Lower leg skin (tissue), 4 donors: ENCODE measurements around the gene GTF2IRD1. TPM values are rescaled to one million over a fixed set of nuclear protein-coding genes. Genes with fewer than 3 reads are reported as not detected.

Experiments used
- DNase-seq, 2 donors: peaks; one replicate each; pipeline ENCODE4 v3.0.0-alpha.2; 2019; ENCODE audit warnings: low spot score in 2 of 2
- H3K4me3 ChIP-seq: fragments of 200-600 bp; sonication (generic); 2 replicates; pipeline ENCODE4 v1.5.1; 2017; ENCODE audit warnings: mild to moderate bottlenecking, low read depth; ENCODE audit not compliant: poor library complexity, severe bottlenecking
- POLR2A ChIP-seq, 2 donors: fragments of 450-650 bp; IDR thresholded peaks; one replicate each; pipeline ENCODE4 v1.6.1; 2016 to 2017; ENCODE audit warnings: antibody characterized with exemption in 2 of 2, mild to moderate bottlenecking in 1 of 2, moderate library complexity in 1 of 2
- WGBS, 2 donors: methylation state at CpG; one replicate each; pipeline ENCODE4 v1.1.5; 2018; 5-methylcytosine and 5-hydroxymethylcytosine counted together
- intact Hi-C: fragments of 100-400 bp; cut with DNase I; formaldehyde crosslinking; loops from one replicate; pipeline ENCODE4 v1.15.0; 2023; ENCODE audit warnings: low total_unique reads
- total RNA-seq, 4 donors: library from RNA; depleted of rRNA; stranded (reverse); fragments of >200 nt; gene quantifications; one replicate each; pipeline ENCODE4 v1.1.0, GENCODE V29; 2016
- TF ChIP-seq, protein P1 (sequence below), 3 donors: fragments of 450-650 bp; IDR thresholded peaks; one replicate each; pipeline ENCODE4 v1.5.1; 2016; ENCODE audit warnings: antibody characterized with exemption in 3 of 3, mild to moderate bottlenecking in 3 of 3, moderate library complexity in 2 of 3

GTF2IRD1 gene
- total RNA-seq, 4 donors from 2014 or later = 28.5 to 49.9 (median 43.2) TPM

- TF ChIP-seq POLR2A (IDR thresholded peaks at IDR 0.05) = no peak
- TF ChIP-seq, protein P1, sequence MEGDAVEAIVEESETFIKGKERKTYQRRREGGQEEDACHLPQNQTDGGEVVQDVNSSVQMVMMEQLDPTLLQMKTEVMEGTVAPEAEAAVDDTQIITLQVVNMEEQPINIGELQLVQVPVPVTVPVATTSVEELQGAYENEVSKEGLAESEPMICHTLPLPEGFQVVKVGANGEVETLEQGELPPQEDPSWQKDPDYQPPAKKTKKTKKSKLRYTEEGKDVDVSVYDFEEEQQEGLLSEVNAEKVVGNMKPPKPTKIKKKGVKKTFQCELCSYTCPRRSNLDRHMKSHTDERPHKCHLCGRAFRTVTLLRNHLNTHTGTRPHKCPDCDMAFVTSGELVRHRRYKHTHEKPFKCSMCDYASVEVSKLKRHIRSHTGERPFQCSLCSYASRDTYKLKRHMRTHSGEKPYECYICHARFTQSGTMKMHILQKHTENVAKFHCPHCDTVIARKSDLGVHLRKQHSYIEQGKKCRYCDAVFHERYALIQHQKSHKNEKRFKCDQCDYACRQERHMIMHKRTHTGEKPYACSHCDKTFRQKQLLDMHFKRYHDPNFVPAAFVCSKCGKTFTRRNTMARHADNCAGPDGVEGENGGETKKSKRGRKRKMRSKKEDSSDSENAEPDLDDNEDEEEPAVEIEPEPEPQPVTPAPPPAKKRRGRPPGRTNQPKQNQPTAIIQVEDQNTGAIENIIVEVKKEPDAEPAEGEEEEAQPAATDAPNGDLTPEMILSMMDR (IDR thresholded peaks at IDR 0.05) = no peak
- no peak for DNase-seq
- intact Hi-C loops = no loop called here
- no peak overlapping the region for H3K4me3 ChIP-seq
- 87% methylated on average over 15 of the region's 15 CpGs for WGBS, 2 donors
Measured at GRCh38 chr7:74461970-74462706, 8.4 kb downstream of the GTF2IRD1 start.

- no peak for DNase-seq
- 71 to 80% methylated on average over 11 of the region's 11 CpGs for WGBS, 2 donors
- intact Hi-C loops = no loop called here
- TF ChIP-seq, protein P1 (IDR thresholded peaks at IDR 0.05) = no peak
- TF ChIP-seq POLR2A (IDR thresholded peaks at IDR 0.05) = no peak
- H3K4me3 ChIP-seq = no peak overlapping the region
Measured at GRCh38 chr7:74462707-74463100, 9.0 kb downstream of the GTF2IRD1 start.

DNA sequence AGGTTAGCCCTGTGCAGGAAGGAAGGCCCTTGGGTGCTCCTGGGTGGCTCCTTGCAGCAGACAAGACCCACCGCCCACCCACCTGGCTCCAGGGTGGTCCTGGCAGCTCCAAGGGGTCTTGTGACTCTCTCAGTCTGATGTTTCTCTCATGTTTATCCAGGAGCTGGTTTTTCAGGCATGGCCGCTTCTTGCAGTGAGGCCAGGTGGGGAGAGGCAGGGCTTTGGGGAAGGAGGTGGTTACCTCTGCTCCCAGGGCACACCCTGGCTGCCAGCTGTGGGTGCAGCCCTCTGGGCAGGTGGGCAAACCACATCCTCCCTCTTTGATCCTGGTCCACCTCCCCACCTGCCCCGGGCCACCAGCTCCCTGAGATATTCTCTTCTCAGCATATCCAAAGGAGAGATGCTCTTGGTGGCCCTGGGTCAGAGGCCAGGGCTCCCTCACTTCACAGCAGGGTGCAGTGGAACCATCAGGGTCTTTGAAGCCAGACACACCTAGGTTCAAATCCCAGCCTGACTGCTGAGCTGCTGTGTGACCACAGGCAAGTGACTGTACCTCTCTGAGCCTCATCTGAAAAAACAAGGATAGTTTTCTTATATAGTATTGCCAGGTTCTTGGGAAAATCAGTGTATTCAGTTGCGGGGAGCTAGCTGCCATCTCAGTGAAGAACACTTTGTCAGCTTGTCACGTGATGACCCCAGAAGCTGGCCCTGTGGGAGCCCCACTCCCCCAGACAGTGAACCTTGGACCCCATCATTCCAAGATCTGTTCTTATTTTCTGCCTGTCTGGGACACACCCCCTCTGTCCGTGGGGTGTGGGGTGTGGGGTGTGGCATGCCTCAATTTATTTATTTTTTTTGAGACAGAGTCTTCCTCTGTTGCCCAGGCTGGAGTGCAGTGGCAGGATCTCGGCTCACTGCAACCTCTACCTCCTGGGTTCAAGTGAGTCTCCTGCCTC lies 11.5 kb downstream of the GTF2IRD1 start:
- intact Hi-C loops = no loop called here
- no peak overlapping the region for H3K4me3 ChIP-seq
- TF ChIP-seq, protein P1 (IDR thresholded peaks at IDR 0.05) = no peak
- TF ChIP-seq POLR2A (IDR thresholded peaks at IDR 0.05) = no peak
- WGBS, 2 donors = 58 to 67% methylated on average over 7 of the region's 7 CpGs
- peak in 1 of 2 donors; percentile 90 for DNase-seq

DNA sequence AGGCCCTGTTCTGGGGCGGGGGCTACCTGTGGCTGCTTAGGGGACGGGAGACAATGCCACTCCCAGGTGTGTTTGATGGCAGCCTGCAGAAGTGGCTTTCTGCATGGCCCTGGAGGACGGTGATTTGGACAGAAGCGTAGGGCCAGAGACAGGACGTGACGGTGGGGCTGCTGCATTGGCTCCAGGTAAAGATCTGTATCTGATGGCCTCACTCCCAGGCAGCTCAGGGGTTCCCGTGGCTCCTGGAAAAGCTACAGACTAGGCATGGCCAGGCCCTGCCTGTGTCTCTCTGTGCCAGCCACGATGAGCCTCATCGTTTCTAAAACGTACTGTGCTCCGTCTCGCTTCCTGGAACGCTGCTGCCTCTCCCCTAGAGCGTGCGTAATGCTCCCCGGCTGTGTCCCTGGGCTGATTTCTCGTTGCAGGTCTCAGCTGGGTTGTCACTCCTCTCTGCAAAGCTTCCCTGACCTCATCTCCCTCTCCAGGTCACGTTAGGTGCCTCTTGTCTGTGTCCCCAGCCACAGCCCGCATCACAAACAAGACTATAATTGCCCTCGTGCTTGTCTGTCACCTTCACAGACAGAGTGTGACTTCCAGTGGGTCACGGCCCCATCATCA lies 12.6 kb downstream of the GTF2IRD1 start:
- TF ChIP-seq, protein P1 (IDR thresholded peaks at IDR 0.05) = no peak
- no peak for TF ChIP-seq POLR2A (IDR thresholded peaks at IDR 0.05)
- DNase-seq = no peak
- intact Hi-C loops = no loop called here
- H3K4me3 ChIP-seq = no peak overlapping the region
- WGBS, 2 donors = 49 to 63% methylated on average over 21 of the region's 21 CpGs

DNA sequence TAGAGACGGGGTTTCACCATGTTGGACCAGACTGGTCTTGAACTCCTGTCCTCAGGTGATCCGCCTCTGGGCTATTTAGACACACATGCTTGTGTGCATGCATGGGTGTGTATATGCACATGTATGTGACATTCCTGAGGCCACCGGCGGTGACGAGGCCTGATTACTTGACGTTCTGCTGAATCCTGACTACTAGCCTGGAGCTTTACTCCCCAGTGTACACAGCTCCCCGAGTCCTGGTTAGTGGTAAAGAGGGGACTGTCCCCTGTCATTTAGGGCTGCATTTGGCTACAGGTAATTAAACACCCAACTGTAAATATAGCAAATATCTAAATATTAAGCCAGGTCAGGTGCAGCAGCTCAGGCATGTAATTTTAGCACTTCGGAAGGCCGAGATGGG lies 14.2 kb downstream of the GTF2IRD1 start:
- H3K4me3 ChIP-seq = no peak overlapping the region
- TF ChIP-seq POLR2A (IDR thresholded peaks at IDR 0.05) = no peak
- TF ChIP-seq, protein P1 (IDR thresholded peaks at IDR 0.05) = no peak
- no peak for DNase-seq
- WGBS, 2 donors = 86% methylated on average over 9 of the region's 9 CpGs
- intact Hi-C loops = no loop called here
